Colonic mucosa (tissue), 4 donors: ENCODE data around the gene TMEM247. TPM values are rescaled to one million over a fixed set of nuclear protein-coding genes. Genes with fewer than 3 reads are reported as not detected.

Experiments used
- DNase-seq: peaks from one replicate; pipeline ENCODE4 v3.0.0-alpha.2; 2020
- H3K27ac ChIP-seq: fragments of 200-600 bp; one replicate; pipeline ENCODE4 v1.8.0; 2021
- H3K27me3 ChIP-seq: fragments of 200-600 bp; one replicate; pipeline ENCODE4 v1.8.0; 2021
- H3K36me3 ChIP-seq: fragments of 200-600 bp; one replicate; pipeline ENCODE4 v1.8.0; 2021
- H3K4me1 ChIP-seq: fragments of 200-600 bp; one replicate; pipeline ENCODE4 v1.8.0; 2021; ENCODE audit warnings: mild to moderate bottlenecking
- H3K4me3 ChIP-seq: fragments of 200-600 bp; one replicate; pipeline ENCODE4 v1.8.0; 2021
- H3K9ac ChIP-seq, 2 donors: one replicate each; pipeline ENCODE4 v1.7.0; 2013; ENCODE audit warnings: control low read depth in 2 of 2, low read depth in 2 of 2, low read length in 2 of 2
- H3K9me3 ChIP-seq: fragments of 200-600 bp; one replicate; pipeline ENCODE4 v1.8.0; 2021
- intact Hi-C: fragments of 100-400 bp; cut with DNase I; formaldehyde crosslinking; loops from one replicate; pipeline ENCODE4 v1.14.1; 2022
- total RNA-seq, 2 donors: library from RNA; stranded (reverse); fragmentation: NEBNext Ultra II Directional in 1 of 2; extraction: Animal tissue kit (Norgen Biotek cat#: 25700) in 1 of 2; gene quantifications; one replicate each; pipeline ENCODE4 v1.2.1, GENCODE V29; 2021
- TF ChIP-seq, protein P1 (sequence below): fragments of 200-600 bp; IDR thresholded peaks from one replicate; pipeline ENCODE4 v1.8.0; 2022; ENCODE audit warnings: antibody characterized with exemption, mild to moderate bottlenecking
- donor health status: healthy.
- donor health status: DM: no; HTN: no; CAD: no.
- donor health status: DM: no; HTN: no; CAD: no.

TMEM247 gene
- total RNA-seq, 2 donors from 2014 or later: not detected

DNA sequence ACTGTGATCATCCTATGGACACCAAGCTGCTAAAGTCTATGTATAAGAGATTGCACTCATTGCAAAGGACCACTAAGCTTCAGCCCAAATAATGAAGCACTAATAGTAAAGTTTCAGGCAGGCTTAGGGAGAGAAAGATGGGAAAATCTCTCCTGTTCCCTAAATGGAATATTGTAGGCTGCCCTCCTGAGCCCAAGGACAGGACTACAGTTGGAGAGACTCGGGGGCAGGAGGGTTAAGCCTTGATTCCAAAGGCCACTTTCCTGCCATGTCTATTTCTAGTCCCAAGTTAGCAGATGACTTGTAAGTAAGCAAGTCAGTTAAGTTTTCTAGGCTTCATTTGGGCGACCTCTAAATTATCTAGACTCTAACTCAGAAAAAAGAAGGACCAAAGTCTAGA lies 9.0 kb downstream of the TMEM247 start:
- no peak for DNase-seq
- Histone ChIP-seq H3K9me3 (no peaks in the 10 kb centered on the region), H3K27me3 (no peaks in the 10 kb centered on the region), H3K4me1 (no peaks in the 10 kb centered on the region), H3K36me3 (no peaks in the 10 kb centered on the region), H3K9ac (no peak overlapping the region), H3K27ac (no peak overlapping the region), H3K4me3 (no peak overlapping the region)
- TF ChIP-seq, protein P1, sequence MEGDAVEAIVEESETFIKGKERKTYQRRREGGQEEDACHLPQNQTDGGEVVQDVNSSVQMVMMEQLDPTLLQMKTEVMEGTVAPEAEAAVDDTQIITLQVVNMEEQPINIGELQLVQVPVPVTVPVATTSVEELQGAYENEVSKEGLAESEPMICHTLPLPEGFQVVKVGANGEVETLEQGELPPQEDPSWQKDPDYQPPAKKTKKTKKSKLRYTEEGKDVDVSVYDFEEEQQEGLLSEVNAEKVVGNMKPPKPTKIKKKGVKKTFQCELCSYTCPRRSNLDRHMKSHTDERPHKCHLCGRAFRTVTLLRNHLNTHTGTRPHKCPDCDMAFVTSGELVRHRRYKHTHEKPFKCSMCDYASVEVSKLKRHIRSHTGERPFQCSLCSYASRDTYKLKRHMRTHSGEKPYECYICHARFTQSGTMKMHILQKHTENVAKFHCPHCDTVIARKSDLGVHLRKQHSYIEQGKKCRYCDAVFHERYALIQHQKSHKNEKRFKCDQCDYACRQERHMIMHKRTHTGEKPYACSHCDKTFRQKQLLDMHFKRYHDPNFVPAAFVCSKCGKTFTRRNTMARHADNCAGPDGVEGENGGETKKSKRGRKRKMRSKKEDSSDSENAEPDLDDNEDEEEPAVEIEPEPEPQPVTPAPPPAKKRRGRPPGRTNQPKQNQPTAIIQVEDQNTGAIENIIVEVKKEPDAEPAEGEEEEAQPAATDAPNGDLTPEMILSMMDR: no peak
- intact Hi-C loops: no loop called here

DNA sequence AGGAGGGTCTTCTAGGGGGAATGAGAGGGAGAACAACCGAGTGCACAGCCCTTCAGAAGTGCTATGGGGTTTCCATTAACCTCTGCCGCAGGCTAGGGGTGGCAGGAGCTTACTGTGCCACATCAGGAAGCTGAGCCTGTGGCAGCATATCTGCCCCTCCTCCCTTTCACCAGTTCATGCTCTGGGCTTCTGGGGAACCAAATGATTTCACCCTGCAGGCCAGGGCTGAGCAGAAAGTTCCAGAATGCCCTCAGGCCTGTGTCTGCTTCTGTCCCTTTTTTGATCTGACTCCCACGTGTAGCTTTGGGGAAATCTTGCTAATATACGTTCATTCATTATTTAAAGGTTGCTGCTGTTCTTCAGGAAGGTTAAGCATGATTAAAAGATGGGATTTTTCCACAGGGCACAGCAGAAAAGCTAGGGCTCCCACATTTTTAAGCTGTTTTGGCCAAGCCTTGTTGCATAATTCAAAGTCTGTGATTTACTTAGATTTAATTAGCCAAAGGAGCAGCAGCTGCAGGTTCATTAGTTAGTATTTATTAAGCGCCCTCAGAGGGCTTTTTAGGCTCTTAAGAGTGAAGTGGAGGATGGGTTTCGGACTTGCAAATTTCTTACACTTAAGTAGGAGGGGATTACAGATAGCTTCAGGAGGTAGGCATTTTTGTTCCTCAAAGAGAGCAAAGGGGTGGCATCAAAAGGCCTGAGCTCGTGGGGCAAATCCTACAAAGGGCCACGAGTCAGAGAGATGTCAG lies 10.2 kb downstream of the TMEM247 start:
- H3K27ac ChIP-seq: no peak overlapping the region

DNA sequence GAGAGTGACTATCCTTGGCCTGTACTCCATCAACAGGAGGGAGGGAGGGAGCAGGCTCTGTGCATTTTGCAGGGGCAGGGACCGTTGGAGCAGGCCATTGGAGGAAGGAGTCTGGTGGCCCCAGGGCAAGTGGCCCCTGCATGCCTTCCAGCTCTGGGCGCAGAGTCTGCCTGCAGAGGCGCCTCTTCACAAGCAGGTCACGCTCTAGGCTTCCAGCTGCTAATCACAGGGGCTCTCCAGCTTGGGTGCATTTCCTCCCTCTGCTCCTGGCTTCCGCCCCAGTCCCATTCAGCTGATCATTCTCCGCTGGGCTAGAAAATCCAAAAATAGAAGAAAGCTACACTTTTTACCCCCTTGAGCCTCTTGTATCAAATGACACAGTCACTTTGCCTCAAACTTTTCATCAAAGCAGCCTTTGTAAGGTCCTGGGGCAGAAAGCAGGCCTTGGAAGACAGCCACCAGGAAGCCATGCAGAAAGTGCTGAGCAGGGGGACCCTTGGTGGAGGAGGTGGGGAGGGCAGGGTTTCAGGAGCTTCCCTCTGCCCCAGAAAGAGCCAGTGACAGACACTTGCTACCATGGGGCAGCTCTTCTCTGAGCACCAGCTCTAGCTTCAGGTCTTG lies 11.3 kb downstream of the TMEM247 start:
- no peak overlapping the region for H3K27ac ChIP-seq
- no peaks in the 10 kb centered on the region for H3K36me3 ChIP-seq
- intact Hi-C loops: no loop called here
- TF ChIP-seq, protein P1: no peak
- no peaks in the 10 kb centered on the region for H3K4me1 ChIP-seq
- H3K9me3 ChIP-seq: no peaks in the 10 kb centered on the region
- no peaks in the 10 kb centered on the region for H3K27me3 ChIP-seq
- no peak overlapping the region for H3K4me3 ChIP-seq
- H3K9ac ChIP-seq: no peak overlapping the region
- peak; percentile 44 for DNase-seq

More for the DNA sequence above, 10.2 kb downstream of the TMEM247 start:
- no peak overlapping the region for H3K9ac ChIP-seq
- intact Hi-C loops: no loop called here
- TF ChIP-seq, protein P1: no peak
- H3K9me3 ChIP-seq: no peaks in the 10 kb centered on the region
- H3K4me3 ChIP-seq: no peak overlapping the region
- no peaks in the 10 kb centered on the region for H3K36me3 ChIP-seq
- no peak for DNase-seq
- no peaks in the 10 kb centered on the region for H3K27me3 ChIP-seq
- no peaks in the 10 kb centered on the region for H3K4me1 ChIP-seq

DNA sequence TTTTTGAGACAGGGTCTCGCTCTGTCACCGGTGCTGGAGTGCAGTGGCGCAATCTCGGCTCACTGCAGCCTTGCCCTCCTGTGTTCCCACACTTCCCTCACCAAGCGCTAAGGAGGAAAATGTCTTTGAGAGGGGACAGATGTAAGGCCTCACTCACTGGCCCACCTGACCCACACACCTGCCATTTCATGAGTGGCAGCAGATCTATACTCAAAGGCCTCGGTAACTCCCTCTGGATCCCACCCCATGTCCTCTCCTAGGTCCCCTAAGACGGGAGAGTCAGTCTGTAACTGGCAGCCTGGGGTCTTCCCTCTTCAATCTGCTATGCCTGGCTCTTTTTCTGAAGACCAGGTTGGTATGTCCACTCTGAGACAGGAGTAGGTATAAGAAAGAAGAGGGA lies 12.9 kb downstream of the TMEM247 start:
- no peaks in the 10 kb centered on the region for H3K36me3 ChIP-seq
- no peak overlapping the region for H3K4me3 ChIP-seq
- no peak overlapping the region for H3K9ac ChIP-seq
- H3K27ac ChIP-seq: no peak overlapping the region
- H3K27me3 ChIP-seq: no peaks in the 10 kb centered on the region
- TF ChIP-seq, protein P1: no peak
- no peak for DNase-seq
- no peaks in the 10 kb centered on the region for H3K9me3 ChIP-seq
- H3K4me1 ChIP-seq: no peaks in the 10 kb centered on the region
- intact Hi-C loops: no loop called here

DNA sequence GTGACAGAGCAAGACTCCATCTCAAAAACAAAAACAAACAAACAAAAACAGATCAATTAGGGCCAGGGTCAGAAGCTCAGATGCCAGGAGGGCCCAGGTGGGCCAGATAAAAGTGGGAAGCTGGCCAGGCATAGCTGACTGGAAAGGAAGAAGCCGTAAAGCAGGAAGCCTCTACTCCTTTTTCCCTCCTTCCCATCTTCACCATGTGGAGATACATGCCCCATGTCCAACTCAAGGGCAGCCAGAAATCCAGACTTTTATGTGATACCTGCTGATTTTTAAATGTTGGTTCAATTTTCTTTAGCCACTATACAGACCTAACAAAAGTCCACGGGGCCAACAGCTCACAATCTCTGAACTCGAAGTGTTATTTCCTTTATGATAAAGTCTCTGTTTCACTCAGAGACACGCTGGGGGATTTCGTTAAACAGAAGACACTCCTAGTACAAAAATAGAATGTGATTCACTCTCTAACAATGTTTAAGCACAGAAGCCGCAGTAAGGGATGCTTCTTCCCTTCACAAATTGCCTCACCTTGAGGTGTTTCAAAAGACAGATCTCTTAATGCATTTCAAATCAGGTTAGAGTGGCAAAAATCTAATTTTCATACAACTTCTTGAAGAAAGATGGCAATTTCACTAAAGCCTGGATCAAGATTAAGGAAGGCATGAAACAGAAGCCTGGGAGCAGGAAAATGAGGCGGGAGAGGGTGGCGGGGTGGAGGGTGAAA lies 14.0 kb downstream of the TMEM247 start:
- intact Hi-C loops: no loop called here
- no peak for DNase-seq
- Histone ChIP-seq H3K36me3 (no peaks in the 10 kb centered on the region), H3K9me3 (no peaks in the 10 kb centered on the region), H3K4me1 (no peaks in the 10 kb centered on the region), H3K27me3 (no peaks in the 10 kb centered on the region), H3K4me3 (no peak overlapping the region), H3K9ac (no peak overlapping the region), H3K27ac (no peak overlapping the region)
- TF ChIP-seq, protein P1: no peak
